Tibial artery (tissue), 4 donors: ENCODE data around the gene C1orf226.

Experiments
- DNase-seq, 2 donors: peaks; one replicate each; pipeline ENCODE4 v3.0.0-alpha.2; 2019
- H3K27ac ChIP-seq, 2 donors: fragments of 200-600 bp; sonication (generic) in 1 of 2; 1 replicate in 1 of 2; 2 replicates in 1 of 2; pipeline ENCODE4 v1.5.1; 2018 to 2019; ENCODE audit warnings: mild to moderate bottlenecking in 1 of 2
- H3K27me3 ChIP-seq, 2 donors: fragments of 200-600 bp; sonication (generic) in 1 of 2; one replicate each; pipeline versions ENCODE4 v1.5.1 to v1.6.0; 2016 to 2019
- H3K36me3 ChIP-seq, 3 donors: fragments of 200-600 bp; sonication (generic) in 2 of 3; one replicate each; pipeline ENCODE4 v1.5.1; 2016 to 2019; ENCODE audit warnings: mild to moderate bottlenecking in 2 of 3
- H3K4me1 ChIP-seq, 4 donors: fragments of 200-600 bp; sonication (generic) in 2 of 4; 1 replicate in 3 of 4; 2 replicates in 1 of 4; pipeline ENCODE4 v1.5.1; 2016 to 2019
- H3K4me3 ChIP-seq, 2 donors: fragments of 200-600 bp; sonication (generic) in 1 of 2; 1 replicate in 1 of 2; 2 replicates in 1 of 2; pipeline ENCODE4 v1.5.1; 2018 to 2019; ENCODE audit warnings: mild to moderate bottlenecking in 2 of 2
- H3K9me3 ChIP-seq, 3 donors: fragments of 200-600 bp; sonication (generic) in 1 of 3; one replicate each; pipeline ENCODE4 v1.5.1; 2016 to 2019
- intact Hi-C: fragments of 100-400 bp; cut with DNase I; formaldehyde crosslinking; loops from one replicate; pipeline ENCODE4 v1.15.0; 2023; ENCODE audit warnings: low total_unique reads
- TF ChIP-seq, protein P1 (sequence below), 2 experiments: fragments of 200-600 bp in 1 of 2; fragments of 450-650 bp in 1 of 2; IDR thresholded peaks; one replicate each; pipeline ENCODE4 v1.5.1; 2017 to 2019; ENCODE audit warnings: antibody characterized with exemption in 2 of 2, mild to moderate bottlenecking in 1 of 2, moderate library complexity in 1 of 2

C1orf226 gene

DNA sequence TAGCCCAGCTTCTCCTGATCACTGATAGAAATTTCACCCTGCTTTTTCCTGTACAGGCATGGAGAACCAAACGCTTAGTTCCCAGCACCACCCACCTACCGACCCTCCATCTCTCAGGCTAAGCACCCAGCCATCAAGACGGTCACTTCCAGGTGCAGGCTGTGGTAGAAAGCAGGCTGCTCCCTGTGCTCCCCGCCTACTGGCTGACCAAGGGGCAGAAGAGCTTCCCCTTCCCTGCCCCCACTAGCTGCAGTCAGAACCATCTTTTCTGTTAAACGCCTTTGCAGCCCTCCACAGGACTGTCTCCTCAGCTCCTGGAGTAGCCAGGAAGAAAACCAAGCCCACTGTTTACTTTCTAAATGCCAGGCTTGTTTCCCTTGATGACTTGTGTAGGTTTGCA lies 27.8 kb upstream of the C1orf226 start:
- no peak overlapping the region for H3K27ac ChIP-seq
- H3K27me3 ChIP-seq, result no peaks in the 10 kb centered on the region
- H3K4me1 ChIP-seq, result no peaks in the 10 kb centered on the region
- intact Hi-C loops, result no loop called here
- no peak overlapping the region for H3K4me3 ChIP-seq
- no peak for DNase-seq
- TF ChIP-seq, protein P1, sequence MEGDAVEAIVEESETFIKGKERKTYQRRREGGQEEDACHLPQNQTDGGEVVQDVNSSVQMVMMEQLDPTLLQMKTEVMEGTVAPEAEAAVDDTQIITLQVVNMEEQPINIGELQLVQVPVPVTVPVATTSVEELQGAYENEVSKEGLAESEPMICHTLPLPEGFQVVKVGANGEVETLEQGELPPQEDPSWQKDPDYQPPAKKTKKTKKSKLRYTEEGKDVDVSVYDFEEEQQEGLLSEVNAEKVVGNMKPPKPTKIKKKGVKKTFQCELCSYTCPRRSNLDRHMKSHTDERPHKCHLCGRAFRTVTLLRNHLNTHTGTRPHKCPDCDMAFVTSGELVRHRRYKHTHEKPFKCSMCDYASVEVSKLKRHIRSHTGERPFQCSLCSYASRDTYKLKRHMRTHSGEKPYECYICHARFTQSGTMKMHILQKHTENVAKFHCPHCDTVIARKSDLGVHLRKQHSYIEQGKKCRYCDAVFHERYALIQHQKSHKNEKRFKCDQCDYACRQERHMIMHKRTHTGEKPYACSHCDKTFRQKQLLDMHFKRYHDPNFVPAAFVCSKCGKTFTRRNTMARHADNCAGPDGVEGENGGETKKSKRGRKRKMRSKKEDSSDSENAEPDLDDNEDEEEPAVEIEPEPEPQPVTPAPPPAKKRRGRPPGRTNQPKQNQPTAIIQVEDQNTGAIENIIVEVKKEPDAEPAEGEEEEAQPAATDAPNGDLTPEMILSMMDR (IDR thresholded peaks at IDR 0.05), result no peak
- peaks cover 0 to 27% (median 7%) of the 10 kb centered on the region in 3 donors for H3K36me3 ChIP-seq
- H3K9me3 ChIP-seq, result no peaks in the 10 kb centered on the region

DNA sequence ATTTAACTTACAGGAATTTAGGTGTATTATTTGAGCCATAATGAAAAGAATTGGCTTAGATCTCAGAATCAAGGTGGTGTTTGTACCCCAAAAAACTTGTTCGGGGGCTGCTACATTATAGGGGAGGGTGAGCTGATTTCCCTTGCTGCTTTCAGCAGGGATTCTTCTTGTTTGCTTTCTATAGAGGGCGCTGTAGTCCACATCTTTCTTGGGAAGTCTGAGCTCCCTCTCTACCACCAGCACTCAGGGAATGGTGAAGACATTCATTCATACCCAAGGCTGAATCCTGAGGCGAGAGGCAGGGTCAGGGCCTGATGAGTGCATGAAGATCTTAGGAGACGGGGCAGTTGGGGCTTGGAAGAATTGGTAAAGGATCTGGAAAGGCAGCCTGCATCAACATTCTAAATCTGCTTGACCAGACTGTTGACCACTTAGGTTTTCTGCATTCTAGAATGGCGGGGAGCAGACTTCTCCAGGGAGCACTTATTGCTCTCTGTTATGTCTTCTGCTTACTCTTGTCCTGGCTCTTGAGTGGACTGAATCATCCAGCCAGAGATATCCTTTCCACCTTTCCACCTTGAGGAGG lies 23.8 kb upstream of the C1orf226 start:
- H3K4me1 ChIP-seq, result no peaks in the 10 kb centered on the region
- H3K27me3 ChIP-seq, result no peaks in the 10 kb centered on the region
- H3K4me3 ChIP-seq, result no peak overlapping the region
- no peak for DNase-seq
- TF ChIP-seq, protein P1 (IDR thresholded peaks at IDR 0.05), result no peak
- peaks cover 0 to 34% (median 7%) of the 10 kb centered on the region in 3 donors for H3K36me3 ChIP-seq
- H3K27ac ChIP-seq, result no peak overlapping the region
- intact Hi-C loops, result no loop called here
- H3K9me3 ChIP-seq, result no peaks in the 10 kb centered on the region

DNA sequence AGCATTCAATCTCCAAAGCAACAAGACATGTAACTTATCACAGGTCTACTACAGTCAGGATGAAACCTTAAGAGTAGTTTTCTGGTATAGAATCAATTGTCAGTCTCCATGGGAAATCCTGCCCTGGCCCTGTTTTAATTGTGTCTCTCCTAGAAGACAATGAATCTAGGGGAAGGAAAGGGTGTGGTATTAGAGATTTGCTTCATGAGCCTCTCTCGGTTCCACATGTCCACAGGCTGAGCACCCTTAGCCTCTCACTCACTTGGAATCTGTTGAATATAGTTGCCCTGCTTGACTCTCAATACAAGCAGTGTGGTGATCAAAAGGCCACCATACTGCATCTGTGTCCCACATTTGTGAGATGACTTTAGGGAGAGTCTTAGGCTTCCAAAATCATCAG lies 22.6 kb upstream of the C1orf226 start:
- Histone ChIP-seq H3K9me3 (no peaks in the 10 kb centered on the region), H3K27ac (no peak overlapping the region), H3K4me1 (no peaks in the 10 kb centered on the region), H3K4me3 (no peak overlapping the region), H3K27me3 (no peaks in the 10 kb centered on the region), H3K36me3 (peaks cover 0 to 34% (median 7%) of the 10 kb centered on the region in 3 donors)
- intact Hi-C loops, result no loop called here
- TF ChIP-seq, protein P1 (IDR thresholded peaks at IDR 0.05), result no peak
- no peak for DNase-seq

DNA sequence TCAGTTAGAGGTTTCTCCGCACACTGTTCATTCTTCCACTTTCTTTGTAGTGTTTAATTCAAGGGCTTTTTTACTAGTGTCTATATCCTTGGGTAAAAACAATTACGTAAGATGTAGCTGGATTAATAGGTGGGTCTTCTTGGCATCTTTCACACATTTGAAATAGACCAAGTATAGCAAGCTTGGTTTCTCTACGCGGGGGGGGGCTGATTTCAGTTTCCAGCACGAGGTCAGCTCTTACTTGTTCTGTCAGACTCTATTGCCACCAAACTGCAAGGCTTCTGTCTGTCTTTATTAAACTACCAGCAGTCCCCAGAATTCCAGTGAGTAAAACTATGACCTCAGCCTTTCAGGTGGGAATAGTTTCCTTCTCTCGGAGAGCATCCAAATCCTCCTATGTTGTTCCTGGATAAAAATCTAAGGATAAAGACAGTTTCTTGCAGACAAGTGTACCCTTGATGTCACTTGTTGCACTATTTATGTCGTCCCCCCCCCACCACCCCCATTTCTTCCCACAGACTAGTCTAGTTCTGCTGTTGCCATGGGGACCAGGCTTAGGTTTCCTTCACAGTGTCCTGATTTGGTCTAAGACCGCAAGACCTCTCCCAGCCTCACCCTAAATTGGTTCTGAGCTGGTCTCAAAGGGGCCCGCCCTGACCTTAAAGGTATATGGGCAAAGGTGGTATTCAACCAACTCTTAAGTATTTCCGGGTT lies 21.8 kb upstream of the C1orf226 start:
- peaks cover 0 to 34% (median 7%) of the 10 kb centered on the region in 3 donors for H3K36me3 ChIP-seq
- H3K4me1 ChIP-seq, result no peaks in the 10 kb centered on the region

DNA sequence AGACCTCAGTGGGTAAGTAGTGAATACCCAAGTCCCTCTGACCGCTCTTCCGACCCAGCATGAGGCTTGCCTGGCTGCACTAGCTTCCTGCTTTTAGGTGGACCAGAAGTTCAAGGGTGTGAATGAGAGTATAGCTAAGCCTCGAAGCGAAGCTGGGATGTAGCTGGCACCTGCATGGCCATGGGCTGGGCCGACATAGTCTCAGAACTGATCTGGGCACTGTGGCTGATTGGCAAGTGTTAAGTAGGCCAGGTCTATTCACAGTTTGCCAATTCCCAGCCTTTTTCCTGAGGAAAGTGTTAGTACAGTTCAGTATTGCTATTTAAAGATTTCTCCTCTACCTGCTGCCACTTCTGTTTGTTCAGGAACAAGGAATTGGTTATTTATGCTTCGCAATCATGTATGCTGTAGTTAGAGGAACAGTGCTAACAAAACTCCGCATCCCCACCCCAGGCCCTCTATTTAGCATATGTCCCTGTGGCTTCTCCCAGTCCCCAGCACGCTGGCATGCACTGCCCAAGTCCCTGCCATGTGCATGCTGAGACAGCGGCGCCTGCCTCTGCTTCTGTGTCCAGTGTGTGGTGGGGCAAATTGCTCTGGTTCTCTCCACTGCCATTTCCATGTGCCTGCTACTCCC lies 21.2 kb upstream of the C1orf226 start:
- TF ChIP-seq, protein P1 (IDR thresholded peaks at IDR 0.05), result no peak
- DNase-seq, result no peak
- Histone ChIP-seq H3K27me3 (no peaks in the 10 kb centered on the region), H3K4me3 (no peak overlapping the region), H3K9me3 (no peaks in the 10 kb centered on the region), H3K4me1 (no peaks in the 10 kb centered on the region), H3K36me3 (peaks cover 0 to 32% (median 7%) of the 10 kb centered on the region in 3 donors), H3K27ac (no peak overlapping the region)
- intact Hi-C loops, result no loop called here

More for the DNA sequence above, 21.8 kb upstream of the C1orf226 start:
- no peaks in the 10 kb centered on the region for H3K27me3 ChIP-seq
- DNase-seq, result no peak
- no peaks in the 10 kb centered on the region for H3K9me3 ChIP-seq
- TF ChIP-seq, protein P1 (IDR thresholded peaks at IDR 0.05), result no peak
- no peak overlapping the region for H3K27ac ChIP-seq
- H3K4me3 ChIP-seq, result no peak overlapping the region
- intact Hi-C loops, result no loop called here
